PC-3 (cell line): Measurements from ENCODE around the gene EFEMP1. TPM values are rescaled to one million over a fixed set of nuclear protein-coding genes. Genes with fewer than 3 reads are reported as not detected.

Experiments
- ATAC-seq: fragments of 200-7000 bp; cut with Tn5 transposase; 2 replicates; pipeline ENCODE4 v1.9.1; 2020; ENCODE audit warnings: mild to moderate bottlenecking, moderate library complexity
- BruUV-seq: library from RNA; stranded (reverse); fragments of 400-500 nt; replicated peaks from 2 replicates; lab custom pipeline; 2021; lab: Mats Ljungman, UMichigan
- CTCF ChIA-PET: fragments of 300-600 bp; sonication (Branson Sonifier 250); formaldehyde crosslinking; loops from one replicate; lab custom pipeline; 2022; ENCODE audit warnings: antibody characterized with exemption; lab: Charles Lee
- POLR2A ChIA-PET: fragments of 300-600 bp; sonication (Branson Sonifier 250); formaldehyde crosslinking; loops from one replicate; lab custom pipeline; 2022; ENCODE audit warnings: antibody characterized with exemption; ENCODE audit not compliant: unreplicated experiment; lab: Charles Lee
- DNase-seq: peaks from one replicate; pipeline ENCODE4 v3.0.0-alpha.2; 2015
- H2AFZ ChIP-seq: fragments of 300-600 bp; sonication (generic); 2 replicates; pipeline ENCODE4 v1.6.0; 2016; ENCODE audit warnings: antibody characterized with exemption, low read length
- H3F3A ChIP-seq: fragments of 300-600 bp; sonication (generic); one replicate; pipeline ENCODE4 v1.6.0; 2017; ENCODE audit warnings: antibody characterized with exemption, low read length, control low read depth, mild to moderate bottlenecking; ENCODE audit not compliant: unreplicated experiment
- H3K27ac ChIP-seq: fragments of 300-600 bp; sonication (generic); 2 replicates; pipeline ENCODE4 v1.5.1; 2016; ENCODE audit warnings: mild to moderate bottlenecking, low read length
- H3K27me3 ChIP-seq: fragments of 300-600 bp; sonication (generic); 2 replicates; pipeline ENCODE4 v1.6.1; 2016; ENCODE audit warnings: low read length, mixed read lengths
- H3K36me3 ChIP-seq: fragments of 300-600 bp; sonication (generic); 2 replicates; pipeline ENCODE4 v1.6.1; 2016; ENCODE audit warnings: low read depth, mixed run types, low read length, mixed read lengths
- H3K4me1 ChIP-seq: fragments of 300-600 bp; sonication (generic); 2 replicates; pipeline ENCODE4 v1.5.1; 2016; ENCODE audit warnings: low read length; ENCODE audit not compliant: insufficient read depth
- H3K4me2 ChIP-seq: fragments of 300-600 bp; sonication (generic); 2 replicates; pipeline ENCODE4 v1.6.0; 2016; ENCODE audit warnings: low read length
- H3K4me3 ChIP-seq: fragments of 300-600 bp; sonication (generic); 2 replicates; pipeline ENCODE4 v1.5.1; 2016; ENCODE audit warnings: mild to moderate bottlenecking, low read length, mixed read lengths
- H3K79me2 ChIP-seq: fragments of 300-600 bp; sonication (generic); 2 replicates; pipeline ENCODE4 v1.6.1; 2017; ENCODE audit warnings: low read length, mixed read lengths
- H3K9ac ChIP-seq: fragments of 300-600 bp; sonication (generic); 2 replicates; pipeline ENCODE4 v1.6.0; 2016; ENCODE audit warnings: mild to moderate bottlenecking, low read length
- H3K9me2 ChIP-seq: fragments of 300-600 bp; sonication (generic); replicated peaks from 2 replicates; pipeline ENCODE4 v1.6.1; 2016; ENCODE audit warnings: mixed run types, low read length, mixed read lengths
- H3K9me3 ChIP-seq: fragments of 300-600 bp; sonication (generic); 2 replicates; pipeline ENCODE4 v1.6.1; 2016; ENCODE audit warnings: low read length, mixed read lengths
- H4K20me1 ChIP-seq: fragments of 300-600 bp; sonication (generic); 2 replicates; pipeline ENCODE4 v1.6.1; 2016; ENCODE audit warnings: low read length, mixed read lengths
- EZH2 ChIP-seq: fragments of 300-600 bp; sonication (generic); IDR thresholded peaks from one replicate; pipeline ENCODE4 v1.6.1; 2017; ENCODE audit warnings: antibody characterized with exemption, mild to moderate bottlenecking, low read length; ENCODE audit not compliant: unreplicated experiment
- EZH2phosphoT487 ChIP-seq: fragments of 300-600 bp; sonication (generic); IDR thresholded peaks from 2 replicates; pipeline ENCODE4 v1.6.1; 2018; ENCODE audit warnings: mild to moderate bottlenecking, antibody characterized with exemption, low read length, borderline replicate concordance
- intact Hi-C: fragments of 100-400 bp; cut with micrococcal nuclease; formaldehyde crosslinking; loops from 2 replicates; pipeline ENCODE4 v1.9.0; 2023
- total RNA-seq: library from RNA; depleted of rRNA; stranded (reverse); fragments of >200 nt; gene quantifications from 2 replicates; pipeline ENCODE4 v1.2.3, GENCODE V29; 2014
- TF ChIP-seq, protein P1 (sequence below): fragments of 300-600 bp; sonication (generic); conservative IDR thresholded peaks from 2 replicates; pipeline ENCODE4 v1.5.1; 2017; ENCODE audit warnings: antibody characterized with exemption, low read depth, mild to moderate bottlenecking, low read length

Gene EFEMP1
- total RNA-seq, 1 experiment from 2014 or later: 59.6 TPM

DNA sequence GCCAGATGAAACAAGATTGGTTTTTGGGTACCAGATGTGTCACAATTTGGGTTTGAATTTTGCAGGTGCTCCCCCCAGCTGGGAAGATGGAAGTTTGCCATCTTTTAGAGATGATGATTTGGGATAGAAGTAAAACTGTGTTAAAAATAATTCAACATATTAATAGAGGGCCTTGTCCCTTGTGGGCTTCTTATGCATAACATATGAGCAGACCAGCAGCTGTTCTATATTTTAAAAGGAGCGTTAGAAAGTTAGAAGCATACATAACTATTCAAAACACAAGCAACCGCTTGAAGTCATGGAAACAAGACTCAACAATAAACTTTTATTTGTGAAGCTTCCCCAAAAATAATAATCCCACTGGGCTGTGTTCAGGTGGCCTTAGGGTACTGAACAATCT, 62.8 kb downstream of the EFEMP1 start:
- TF ChIP-seq, protein P1, sequence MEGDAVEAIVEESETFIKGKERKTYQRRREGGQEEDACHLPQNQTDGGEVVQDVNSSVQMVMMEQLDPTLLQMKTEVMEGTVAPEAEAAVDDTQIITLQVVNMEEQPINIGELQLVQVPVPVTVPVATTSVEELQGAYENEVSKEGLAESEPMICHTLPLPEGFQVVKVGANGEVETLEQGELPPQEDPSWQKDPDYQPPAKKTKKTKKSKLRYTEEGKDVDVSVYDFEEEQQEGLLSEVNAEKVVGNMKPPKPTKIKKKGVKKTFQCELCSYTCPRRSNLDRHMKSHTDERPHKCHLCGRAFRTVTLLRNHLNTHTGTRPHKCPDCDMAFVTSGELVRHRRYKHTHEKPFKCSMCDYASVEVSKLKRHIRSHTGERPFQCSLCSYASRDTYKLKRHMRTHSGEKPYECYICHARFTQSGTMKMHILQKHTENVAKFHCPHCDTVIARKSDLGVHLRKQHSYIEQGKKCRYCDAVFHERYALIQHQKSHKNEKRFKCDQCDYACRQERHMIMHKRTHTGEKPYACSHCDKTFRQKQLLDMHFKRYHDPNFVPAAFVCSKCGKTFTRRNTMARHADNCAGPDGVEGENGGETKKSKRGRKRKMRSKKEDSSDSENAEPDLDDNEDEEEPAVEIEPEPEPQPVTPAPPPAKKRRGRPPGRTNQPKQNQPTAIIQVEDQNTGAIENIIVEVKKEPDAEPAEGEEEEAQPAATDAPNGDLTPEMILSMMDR: no peak
- TF ChIP-seq EZH2phosphoT487 (no peak), EZH2 (no peak)
- Histone ChIP-seq H3K27me3 (no peaks in the 10 kb centered on the region), H2AFZ (no peak overlapping the region), H3K79me2 (no peaks in the 10 kb centered on the region), H3K27ac (no peak overlapping the region), H3K9me3 (no peaks in the 10 kb centered on the region), H3K9ac (no peak overlapping the region), H3K4me2 (no peak overlapping the region), H3F3A (no peaks in the 10 kb centered on the region), H3K4me3 (no peak overlapping the region), H4K20me1 (no peaks in the 10 kb centered on the region), H3K9me2 (no peaks in the 10 kb centered on the region), H3K36me3 (no peaks in the 10 kb centered on the region), H3K4me1 (peaks cover 45% of the 10 kb centered on the region)
- DNase-seq: no peak
- ChIA-PET POLR2A (no interaction called here), CTCF (interaction anchor here (0.6 kb wide), 1 partner anchor 62 kb away, joined by 4 read pairs; no protein-coding TSS in a partner anchor)
- intact Hi-C loops: no loop called here
- ATAC-seq: no peak
- BruUV-seq: no TSS peak

DNA sequence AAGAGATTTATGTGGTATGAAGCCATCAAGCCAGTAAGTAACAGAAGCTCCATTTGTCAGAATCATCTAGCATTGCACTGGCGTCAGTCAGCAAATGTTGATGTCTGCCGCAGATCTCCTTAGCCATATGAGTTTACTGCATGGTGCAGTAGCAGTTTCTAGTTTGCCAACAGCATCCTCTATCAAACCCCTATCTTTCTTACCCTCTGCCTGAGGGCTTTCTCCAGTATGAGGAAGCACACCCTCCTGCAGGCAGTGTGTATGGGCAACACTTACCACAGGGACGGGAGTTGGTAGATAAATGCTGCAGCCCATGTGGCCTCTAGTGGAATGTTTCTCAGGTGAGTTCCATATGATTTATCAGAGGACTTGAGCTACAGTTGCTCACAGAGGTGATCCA, 63.7 kb downstream of the EFEMP1 start:
- no peak overlapping the region for H2AFZ ChIP-seq
- no peak overlapping the region for H3K4me2 ChIP-seq
- intact Hi-C loops: loop anchor here (5.0 kb wide), 1 partner anchor 88 kb away; no protein-coding TSS in a partner anchor
- H3K27me3 ChIP-seq: no peaks in the 10 kb centered on the region
- no peak for TF ChIP-seq EZH2phosphoT487
- H3K4me1 ChIP-seq: peaks cover 40% of the 10 kb centered on the region
- DNase-seq: no peak
- no peak overlapping the region for H3K27ac ChIP-seq
- H3K9ac ChIP-seq: no peak overlapping the region
- ChIA-PET POLR2A (no interaction called here), CTCF (no interaction called here)
- no peak overlapping the region for H3K4me3 ChIP-seq
- no peak for ATAC-seq
- no TSS peak for BruUV-seq
- no peaks in the 10 kb centered on the region for H3K9me3 ChIP-seq
- no peaks in the 10 kb centered on the region for H3K36me3 ChIP-seq
- no peaks in the 10 kb centered on the region for H3K79me2 ChIP-seq
- no peaks in the 10 kb centered on the region for H4K20me1 ChIP-seq
- H3F3A ChIP-seq: no peaks in the 10 kb centered on the region
- H3K9me2 ChIP-seq: no peaks in the 10 kb centered on the region

GRCh38 chr2:55857766-55858165, 65.8 kb downstream of the EFEMP1 start:
- ChIA-PET CTCF (no interaction called here), POLR2A (no interaction called here)
- Histone ChIP-seq H4K20me1 (no peaks in the 10 kb centered on the region), H3K36me3 (no peaks in the 10 kb centered on the region), H3F3A (no peaks in the 10 kb centered on the region), H3K27ac (peak overlapping the region; percentile 83), H2AFZ (no peak overlapping the region), H3K27me3 (no peaks in the 10 kb centered on the region), H3K4me3 (no peak overlapping the region), H3K9me2 (no peaks in the 10 kb centered on the region), H3K4me1 (peaks cover 36% of the 10 kb centered on the region), H3K9ac (peak overlapping the region; percentile 2; the same call in 1 of the 2 replicates), H3K9me3 (no peaks in the 10 kb centered on the region), H3K79me2 (no peaks in the 10 kb centered on the region), H3K4me2 (peak overlapping the region; percentile 64)
- no TSS peak for BruUV-seq
- intact Hi-C loops: loop anchor here (1.0 to 5.0 kb wide), 2 partner anchors 14 to 85 kb away; no protein-coding TSS in a partner anchor
- no peak for ATAC-seq
- no peak for TF ChIP-seq EZH2phosphoT487
- TF ChIP-seq, protein P1: no peak
- no peak for TF ChIP-seq EZH2
- no peak for DNase-seq
